CD14-positive monocyte (primary cell): ENCODE results near the gene PWP2. TPM values are rescaled to one million over a fixed set of nuclear protein-coding genes. Genes with fewer than 3 reads are reported as not detected.
"Not testable (repeated sequence)": the region's sequence is repeated elsewhere in the genome, so short reads cannot be mapped to it uniquely, and the experiment has no call there.

ENCODE experiments used
- DNase-seq, 3 donors: peaks; one replicate each; pipeline ENCODE4 v3.0.0-alpha.2; 2011 to 2022
- H2AFZ ChIP-seq: 2 replicates; pipeline ENCODE4 v1.6.0; 2012; ENCODE audit warnings: mild to moderate bottlenecking, low read depth, low read length, inconsistent platforms; ENCODE audit not compliant: insufficient read depth, poor library complexity, severe bottlenecking
- H3K27ac ChIP-seq, 2 donors: 1 replicate in 1 of 2; 2 replicates in 1 of 2; pipeline ENCODE4 v1.5.1; 2012 to 2013; ENCODE audit warnings: low read length in 2 of 2, control low read depth in 1 of 2, inconsistent platforms in 1 of 2, low read depth in 1 of 2, mild to moderate bottlenecking in 1 of 2
- H3K27me3 ChIP-seq, 2 donors: one replicate each; pipeline versions ENCODE4 v1.6.0 to v1.6.1; 2011 to 2013; ENCODE audit warnings: low read length in 2 of 2; ENCODE audit not compliant: control insufficient read depth in 2 of 2, insufficient read depth in 2 of 2
- H3K36me3 ChIP-seq, 2 donors: replicated peaks in 1 of 2; 1 replicate in 1 of 2; 2 replicates in 1 of 2; pipeline versions ENCODE4 v1.5.1 to v1.6.1; 2012 to 2013; ENCODE audit warnings: low read length in 2 of 2, control low read depth in 1 of 2, inconsistent platforms in 1 of 2, mild to moderate bottlenecking in 1 of 2; ENCODE audit not compliant: insufficient read depth in 2 of 2, control insufficient read depth in 1 of 2
- H3K4me1 ChIP-seq, 2 donors: 1 replicate in 1 of 2; 2 replicates in 1 of 2; pipeline versions ENCODE4 v1.5.1 to v1.6.1; 2012 to 2013; ENCODE audit warnings: low read length in 2 of 2, control low read depth in 1 of 2, inconsistent platforms in 1 of 2, mild to moderate bottlenecking in 1 of 2, moderate library complexity in 1 of 2; ENCODE audit not compliant: insufficient read depth in 2 of 2, control insufficient read depth in 1 of 2
- H3K4me2 ChIP-seq: replicated peaks from 2 replicates; pipeline ENCODE3; 2012; ENCODE audit warnings: low read length, moderate library complexity, mild to moderate bottlenecking; ENCODE audit not compliant: poor library complexity, severe bottlenecking; ENCODE audit errors: extremely low read depth
- H3K4me3 ChIP-seq, 3 experiments: fragments of 200-600 bp in 1 of 3; sonication (generic) in 1 of 3; replicated peaks in 1 of 3; 1 replicate in 2 of 3; 2 replicates in 1 of 3; pipeline ENCODE4 v1.5.1; 2011 to 2013; ENCODE audit warnings: low read length in 3 of 3, mild to moderate bottlenecking in 3 of 3, control low read depth in 2 of 3, low read depth in 2 of 3, inconsistent platforms in 1 of 3, moderate library complexity in 1 of 3
- H3K79me2 ChIP-seq: 2 replicates; pipeline ENCODE4 v1.6.0; 2012; ENCODE audit warnings: mild to moderate bottlenecking, control low read depth, inconsistent platforms, low read length, moderate library complexity; ENCODE audit not compliant: insufficient read depth
- H3K9ac ChIP-seq: 2 replicates; pipeline ENCODE4 v1.6.0; 2017; ENCODE audit warnings: low read length, mild to moderate bottlenecking; ENCODE audit not compliant: insufficient read depth, poor library complexity, severe bottlenecking
- H3K9me3 ChIP-seq, 2 donors: replicated peaks in 1 of 2; 1 replicate in 1 of 2; 2 replicates in 1 of 2; pipeline versions ENCODE4 v1.5.1 to v1.6.1; 2012 to 2013; ENCODE audit warnings: low read length in 2 of 2, control low read depth in 1 of 2; ENCODE audit not compliant: control insufficient read depth in 1 of 2, insufficient read depth in 1 of 2
- H4K20me1 ChIP-seq: 2 replicates; pipeline ENCODE4 v1.6.0; 2012; ENCODE audit warnings: mild to moderate bottlenecking, low read length, control low read depth, moderate library complexity; ENCODE audit not compliant: insufficient read depth
- H3K27ac Mint-ChIP-seq, 7 donors: one replicate each; pipeline ENCODE4 v1.8.0; 2020; ENCODE audit warnings: mild to moderate bottlenecking in 7 of 7, mixed read lengths in 7 of 7, moderate library complexity in 6 of 7, inconsistent platforms in 2 of 7
- H3K27me3 Mint-ChIP-seq, 3 donors: one replicate each; pipeline ENCODE4 v1.8.0; 2021 to 2022; ENCODE audit warnings: low read depth in 3 of 3, mild to moderate bottlenecking in 3 of 3, mixed read lengths in 3 of 3, moderate library complexity in 3 of 3, inconsistent platforms in 1 of 3
- H3K36me3 Mint-ChIP-seq, 2 donors: one replicate each; pipeline ENCODE4 v1.8.0; 2020; ENCODE audit warnings: mixed read lengths in 2 of 2, inconsistent platforms in 1 of 2, mild to moderate bottlenecking in 1 of 2
- H3K4me1 Mint-ChIP-seq: one replicate; pipeline ENCODE4 v1.8.0; 2020; ENCODE audit warnings: mild to moderate bottlenecking, mixed read lengths
- H3K4me3 Mint-ChIP-seq, 2 donors: one replicate each; pipeline ENCODE4 v1.8.0; 2020; ENCODE audit warnings: mild to moderate bottlenecking in 2 of 2, mixed read lengths in 2 of 2, moderate library complexity in 1 of 2
- H3K9me3 Mint-ChIP-seq, 7 donors: one replicate each; pipeline ENCODE4 v1.8.0; 2020 to 2022; ENCODE audit warnings: mixed read lengths in 7 of 7, mild to moderate bottlenecking in 6 of 7, moderate library complexity in 6 of 7, inconsistent platforms in 2 of 7
- WGBS: methylation state at CpG from one replicate; pipeline ENCODE4 v1.1.5; 2013; ENCODE audit warnings: missing lambda C conversion rate; ENCODE audit not compliant: insufficient coverage; 5-methylcytosine and 5-hydroxymethylcytosine counted together
- intact Hi-C, 2 donors: fragments of 100-400 bp; cut with micrococcal nuclease; formaldehyde crosslinking; loops; one replicate each; pipeline versions ENCODE4 v1.15.0 to v1.15.1; 2023
- polyA plus RNA-seq, 3 donors: library from polyadenylated mRNA; depleted of rRNA in 1 of 3; unstranded in 2 of 3; stranded (reverse) in 1 of 3; fragments of 300-500 nt in 2 of 3; fragments of >200 nt in 1 of 3; fragmentation: Illumina TruSeq in 2 of 3; gene quantifications; 1 replicate in 2 of 3; 2 replicates in 1 of 3; pipeline ENCODE4 v1.2.3, GENCODE V29; 2012 to 2021

PWP2 gene
- polyA plus RNA-seq, 3 donors: 2.1 to 4.4 (median 4.4) TPM

DNA sequence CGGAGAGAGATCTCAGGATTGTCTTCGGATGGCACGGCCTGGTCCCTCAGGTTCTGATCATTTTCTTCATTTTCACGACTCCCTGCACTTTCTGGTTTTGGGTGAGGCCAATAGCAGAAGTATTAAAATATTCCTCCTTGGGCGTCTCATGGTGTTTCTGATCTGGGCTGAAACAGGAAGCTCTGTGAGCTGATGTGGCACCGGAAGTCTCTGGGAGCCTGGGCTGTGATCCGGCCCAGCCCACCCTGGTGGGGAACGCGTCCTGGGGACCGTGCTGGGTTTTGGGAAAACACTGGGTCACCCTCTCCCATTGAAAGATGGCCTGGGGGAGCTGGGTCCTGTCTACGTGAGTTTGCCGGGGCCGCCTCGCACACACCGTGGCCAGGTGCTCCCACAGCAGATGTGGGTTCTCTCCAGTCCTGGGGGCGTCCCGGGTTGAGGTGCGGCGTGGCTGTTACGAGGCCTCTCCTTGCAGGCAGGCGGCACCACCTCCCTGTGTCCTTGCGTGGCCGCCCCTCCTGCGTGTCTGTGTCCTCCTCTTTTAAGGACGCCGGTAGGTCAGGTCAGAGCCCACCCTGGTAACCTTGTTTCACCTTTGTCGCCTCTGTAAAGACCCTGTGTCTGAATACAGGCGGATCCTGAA lies 50.4 kb downstream of the PWP2 start:
- not testable (repeated sequence) for H3K9me3 ChIP-seq, H3K27ac ChIP-seq
- no CpG with 5 or more reads among the region's 28 CpGs for WGBS

DNA sequence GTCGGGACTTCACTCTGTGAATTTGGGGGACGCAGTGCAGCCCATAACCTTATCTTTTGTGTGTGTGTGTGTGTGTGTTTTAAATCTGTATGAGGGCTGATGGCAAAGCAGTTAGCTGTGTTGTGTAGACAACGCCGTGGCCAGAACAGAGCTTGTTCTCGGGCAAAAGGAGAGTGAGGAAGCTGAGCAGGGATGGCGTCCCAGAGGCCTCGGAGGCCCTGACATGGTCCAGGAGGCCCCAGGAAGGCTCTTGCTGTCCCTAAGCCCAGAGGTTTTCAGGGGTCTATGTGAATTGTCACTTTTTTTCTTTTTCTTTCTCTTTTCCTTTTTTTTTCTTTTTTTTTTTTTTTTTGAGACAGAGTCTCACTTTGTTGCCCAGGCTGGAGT lies 50.9 kb downstream of the PWP2 start:
- H3K9me3 ChIP-seq, H3K79me2 ChIP-seq, H3K27ac Mint-ChIP-seq, H3K27ac ChIP-seq, H3K36me3 ChIP-seq, H3K4me1 Mint-ChIP-seq, H3K9me3 Mint-ChIP-seq, H3K4me2 ChIP-seq, H4K20me1 ChIP-seq, H3K36me3 Mint-ChIP-seq, H3K9ac ChIP-seq, H3K27me3 ChIP-seq, intact Hi-C loops, H3K4me3 ChIP-seq, H3K27me3 Mint-ChIP-seq, H3K4me3 Mint-ChIP-seq, H2AFZ ChIP-seq, H3K4me1 ChIP-seq: not testable (repeated sequence)
- no CpG with 5 or more reads among the region's 7 CpGs for WGBS
- peak in 1 of 3 donors; percentile 1 for DNase-seq

More for the DNA sequence above, 50.4 kb downstream of the PWP2 start:
- H3K79me2 ChIP-seq, H3K4me2 ChIP-seq, H3K27me3 ChIP-seq, H3K9ac ChIP-seq, H4K20me1 ChIP-seq, H3K4me1 ChIP-seq, intact Hi-C loops, H3K4me3 ChIP-seq, H3K4me1 Mint-ChIP-seq, DNase-seq, H3K27me3 Mint-ChIP-seq, H3K36me3 Mint-ChIP-seq, H3K4me3 Mint-ChIP-seq, H2AFZ ChIP-seq, H3K9me3 Mint-ChIP-seq, H3K36me3 ChIP-seq: not testable (repeated sequence)
- peak overlapping the region in 1 of 7 donors; percentile 81 for H3K27ac Mint-ChIP-seq

DNA sequence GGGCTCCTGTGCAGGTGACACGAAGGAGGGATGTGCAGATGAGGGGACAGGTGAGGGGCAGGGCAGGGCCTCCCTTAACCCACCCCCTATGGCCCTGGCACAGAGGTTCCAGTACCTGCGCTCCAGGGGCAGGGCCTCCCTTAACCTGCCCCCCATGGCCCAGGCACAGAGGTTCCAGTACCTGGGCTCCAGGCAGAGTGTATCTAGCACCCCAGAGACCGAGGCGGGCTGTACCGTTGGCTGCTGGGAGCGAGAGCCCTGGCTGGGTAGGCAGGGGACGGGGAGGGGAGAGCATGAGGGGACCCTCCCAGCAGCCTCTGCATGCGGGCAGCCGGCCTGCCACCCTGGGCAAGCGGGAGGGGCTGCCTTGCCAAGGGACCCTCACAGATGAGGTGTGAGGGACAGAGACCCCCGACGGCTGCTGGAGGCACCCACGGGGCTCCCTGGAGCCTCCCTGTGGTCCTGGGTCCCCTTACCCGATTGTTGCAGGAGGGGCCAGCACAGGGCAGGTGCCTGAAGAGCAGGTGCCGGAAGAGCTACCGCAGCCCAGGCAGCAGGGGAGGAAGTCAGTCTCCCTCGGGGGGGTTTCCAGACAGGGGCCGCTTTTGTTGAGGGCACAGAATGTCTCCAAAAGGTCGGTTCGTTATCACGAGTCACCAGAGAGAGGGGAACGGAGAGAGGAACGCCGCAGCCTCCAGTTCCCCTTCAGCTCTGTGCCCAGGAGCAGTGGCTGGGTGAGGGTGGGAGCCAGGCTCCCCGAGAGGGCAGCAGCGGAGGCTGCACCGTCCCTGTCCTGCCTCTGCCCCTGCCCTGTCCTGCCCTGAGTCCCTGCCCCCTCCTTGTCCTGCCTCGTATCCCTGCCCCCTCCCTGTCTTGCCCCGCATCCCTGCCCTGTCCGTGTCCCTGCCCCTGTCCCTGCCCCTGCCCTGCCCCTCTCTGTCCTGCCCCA lies 52.4 kb downstream of the PWP2 start:
- H3K79me2 ChIP-seq, H3K4me1 ChIP-seq, H3K9me3 ChIP-seq, DNase-seq, H3K27me3 Mint-ChIP-seq, H4K20me1 ChIP-seq, H3K27me3 ChIP-seq, H3K9me3 Mint-ChIP-seq, H3K36me3 Mint-ChIP-seq, H3K4me2 ChIP-seq, H3K36me3 ChIP-seq, H2AFZ ChIP-seq, intact Hi-C loops, H3K4me1 Mint-ChIP-seq: not testable (repeated sequence)
- Histone ChIP-seq H3K9ac (peak overlapping the region; percentile 40), H3K27ac (peak overlapping the region in 1 of 2 donors; percentile 64), H3K4me3 (peak overlapping the region in 2 of 3 experiments; percentile 27 to 36)
- Mint-ChIP-seq H3K27ac (peak overlapping the region in 1 of 7 donors; percentile 65), H3K4me3 (peak overlapping the region in 1 of 2 donors; percentile 53)
- no CpG with 5 or more reads among the region's 30 CpGs for WGBS

DNA sequence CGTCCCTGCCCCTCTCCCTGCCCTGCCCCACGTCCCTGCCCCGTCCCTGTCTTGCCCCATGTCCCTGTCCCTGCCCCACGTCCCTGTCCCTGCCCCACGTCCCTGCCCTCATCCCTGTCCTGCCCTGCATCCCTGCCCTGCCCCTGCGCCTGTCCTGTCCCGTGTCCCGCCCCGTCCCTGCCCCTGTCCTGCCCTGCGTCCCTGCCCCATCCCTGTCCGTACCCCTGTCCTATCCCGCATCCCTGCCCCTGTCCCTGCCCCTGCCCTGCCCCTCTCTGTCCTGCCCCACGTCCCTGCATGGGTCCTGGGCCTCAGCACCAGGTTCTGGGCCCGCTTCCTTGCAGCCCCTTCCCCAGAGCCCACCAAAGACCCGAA lies 53.1 kb downstream of the PWP2 start:
- H3K27me3 Mint-ChIP-seq, H3K36me3 Mint-ChIP-seq, H3K79me2 ChIP-seq, H2AFZ ChIP-seq, H3K36me3 ChIP-seq, H3K9me3 Mint-ChIP-seq, H3K4me3 Mint-ChIP-seq, H4K20me1 ChIP-seq, H3K9ac ChIP-seq, H3K9me3 ChIP-seq, H3K4me1 Mint-ChIP-seq, intact Hi-C loops, H3K4me1 ChIP-seq, H3K4me3 ChIP-seq, DNase-seq, H3K27ac ChIP-seq, H3K27ac Mint-ChIP-seq, H3K27me3 ChIP-seq, H3K4me2 ChIP-seq: not testable (repeated sequence)
- WGBS: no CpG with 5 or more reads among the region's 15 CpGs
